GM19455 (cell line): ENCODE measurements around the gene PTPN11.

ENCODE experiments used
- ATAC-seq: cut with Tn5 transposase; IDR thresholded peaks from one replicate; pipeline ENCODE4 v1.9.1; 2021; ENCODE audit not compliant: unreplicated experiment

The PTPN11 gene

DNA sequence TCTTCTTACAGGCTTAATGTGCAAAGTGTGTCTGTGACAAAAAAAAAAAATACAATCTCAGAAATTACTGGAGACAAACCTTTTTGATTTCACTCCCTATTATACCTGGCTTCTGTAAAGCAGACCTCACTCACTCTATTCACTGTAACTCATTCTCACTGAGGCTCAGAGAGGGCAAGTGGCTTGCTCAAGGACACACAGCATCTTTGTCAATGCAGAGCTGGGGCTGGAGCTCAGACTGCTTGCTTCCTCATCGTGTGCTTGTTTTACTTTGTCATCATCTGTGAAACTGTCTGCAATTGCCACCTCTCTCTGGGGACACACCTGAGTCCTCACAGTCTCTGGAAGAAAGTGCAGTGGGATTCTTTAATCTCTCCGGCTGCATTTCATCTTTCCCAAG, 120.0 kb downstream of the PTPN11 start:
- ATAC-seq: no peak

GRCh38 chr12:112539221-112539620, 120.5 kb downstream of the PTPN11 start:
- no peak for ATAC-seq

DNA sequence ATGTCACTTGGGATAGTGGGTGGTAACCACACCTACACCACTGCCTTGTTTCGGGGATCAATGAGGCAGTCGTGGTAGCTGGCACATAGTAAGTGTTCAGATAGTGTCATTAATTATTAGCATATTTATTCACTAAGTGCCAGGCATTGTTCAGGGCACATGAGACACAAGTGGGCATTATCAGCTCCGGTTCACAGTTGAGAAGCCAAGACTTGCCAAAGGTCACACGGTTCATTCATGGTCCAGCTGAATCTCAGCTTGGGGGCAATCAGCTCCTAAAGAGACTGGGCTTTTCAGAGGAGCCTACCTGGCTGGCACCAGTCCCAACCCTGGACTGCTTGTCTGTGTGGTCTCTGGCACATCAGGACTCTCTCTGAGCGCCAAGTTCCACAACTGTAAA, 121.3 kb downstream of the PTPN11 start:
- no peak for ATAC-seq

- no peak for ATAC-seq
Observed at GRCh38 chr12:112543751-112544150, 125.0 kb downstream of the PTPN11 start.

- ATAC-seq: no peak
Observed at GRCh38 chr12:112546339-112546738, 127.6 kb downstream of the PTPN11 start.

GRCh38 chr12:112546996-112547395, 128.2 kb downstream of the PTPN11 start:
- ATAC-seq: no peak

DNA sequence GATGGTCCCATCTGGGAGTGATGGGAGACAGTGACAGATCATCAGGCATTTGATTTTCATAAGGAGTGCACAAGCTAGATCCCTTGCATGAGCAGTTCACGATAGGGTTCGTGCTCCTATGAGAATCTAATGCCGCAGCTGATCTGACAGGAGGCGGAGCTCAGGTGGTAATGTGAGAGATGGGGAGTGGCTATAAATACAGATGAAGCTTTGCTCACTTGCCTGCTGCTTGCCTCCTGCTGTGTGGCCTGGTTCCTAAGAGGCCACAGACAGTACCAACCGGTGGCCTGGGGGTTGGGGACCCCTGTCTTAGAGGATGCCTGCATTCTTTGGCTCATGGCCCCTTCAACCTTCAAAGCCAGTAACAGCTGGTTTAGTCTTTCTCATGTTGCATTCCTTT, 130.3 kb downstream of the PTPN11 start:
- ATAC-seq: no peak

DNA sequence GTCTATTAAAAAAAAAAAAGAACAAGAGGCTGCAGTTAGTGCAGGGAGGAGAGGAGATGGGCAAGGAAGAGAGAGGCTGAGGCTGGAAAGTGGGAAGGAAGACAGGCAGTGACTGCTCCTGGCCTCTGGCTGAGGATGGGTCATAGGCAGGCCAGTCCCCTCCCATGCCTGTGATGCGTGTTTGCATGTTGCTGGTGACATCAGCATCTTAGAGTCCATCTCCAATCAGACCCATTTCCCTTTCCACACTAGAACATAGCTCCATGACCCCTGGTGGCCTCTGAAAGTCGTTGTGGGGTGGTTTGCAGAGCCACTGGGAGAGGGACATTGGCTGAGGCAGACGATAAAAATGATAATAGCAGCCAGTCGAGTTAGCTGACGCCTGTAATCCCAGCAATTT, 132.9 kb downstream of the PTPN11 start:
- no peak for ATAC-seq

DNA sequence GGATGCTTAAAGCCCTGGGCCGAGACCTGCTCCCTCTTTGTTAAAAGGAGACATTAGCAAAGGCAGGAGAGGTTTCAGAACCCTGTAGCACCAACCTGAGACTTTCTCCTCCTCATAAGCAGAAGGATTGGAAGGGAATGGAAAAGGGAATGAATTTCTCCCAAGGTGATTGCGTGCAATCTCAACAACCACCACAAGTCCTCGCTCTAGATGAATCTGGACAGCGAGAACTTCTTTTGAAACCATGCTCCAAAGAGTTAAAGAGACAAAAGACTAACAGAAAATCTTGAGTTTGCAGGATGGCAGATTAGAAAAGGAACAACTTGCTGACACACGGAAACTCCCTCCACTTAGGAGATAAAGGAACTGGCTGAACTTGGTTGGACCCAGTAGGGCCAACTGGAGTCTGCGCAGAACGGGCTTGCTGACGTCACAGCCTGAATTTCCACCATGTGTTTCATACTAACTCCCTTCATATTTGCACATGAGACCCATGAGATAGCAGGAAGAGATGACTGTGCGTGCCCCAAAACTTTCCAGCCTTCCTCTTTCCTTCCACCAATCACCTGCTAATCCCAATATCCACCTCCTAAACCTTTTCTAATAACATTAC, 137.0 kb downstream of the PTPN11 start:
- no peak for ATAC-seq

DNA sequence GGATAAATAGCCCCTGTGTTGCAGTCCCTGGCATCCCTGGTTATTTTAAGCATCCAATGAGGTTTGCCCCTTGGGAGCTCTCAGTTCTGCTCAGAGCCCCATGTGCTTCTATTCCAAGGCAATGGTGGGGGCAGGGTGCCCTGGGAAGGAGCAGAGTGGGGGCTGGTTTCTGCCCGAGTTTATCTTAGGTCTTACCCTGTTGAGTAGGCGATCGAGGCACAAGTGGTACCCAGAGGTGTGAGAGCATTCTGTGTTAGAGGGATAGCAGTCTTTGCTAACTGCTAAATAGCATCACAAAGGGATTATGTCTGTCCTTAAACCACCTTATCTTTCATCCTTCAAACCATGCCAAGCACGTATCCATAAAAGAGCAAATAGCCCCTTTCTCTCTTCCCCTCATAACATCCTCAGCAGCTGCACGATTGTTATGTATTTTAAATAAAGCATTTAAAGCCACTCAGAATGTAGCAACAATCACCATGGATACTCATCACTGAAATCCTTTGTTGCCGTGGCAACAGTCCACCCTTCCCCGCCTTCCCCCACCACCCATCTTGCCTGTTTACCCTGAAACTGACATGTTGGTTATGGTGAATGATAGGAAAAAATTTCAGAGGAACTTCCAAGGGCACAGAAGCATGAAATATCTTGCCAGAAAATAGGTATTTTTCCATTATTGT, 139.3 kb downstream of the PTPN11 start:
- ATAC-seq: no peak
